RPMI7951 (cell line): ENCODE measurements around the gene DNAAF9. TPM values are rescaled to one million over a fixed set of nuclear protein-coding genes. Genes with fewer than 3 reads are reported as not detected.

Source experiments
- DNase-seq: peaks from one replicate; pipeline ENCODE4 v3.0.0-alpha.2; 2012; ENCODE audit warnings: low read depth
- total RNA-seq: library from RNA; depleted of rRNA; stranded (reverse); fragments of >200 nt; shearing (Covaris generic); gene quantifications from 2 replicates; pipeline ENCODE4 v1.2.3, GENCODE V29; 2014

DNAAF9 gene
- total RNA-seq, 1 experiment from 2014 or later: 11.5 TPM

DNA sequence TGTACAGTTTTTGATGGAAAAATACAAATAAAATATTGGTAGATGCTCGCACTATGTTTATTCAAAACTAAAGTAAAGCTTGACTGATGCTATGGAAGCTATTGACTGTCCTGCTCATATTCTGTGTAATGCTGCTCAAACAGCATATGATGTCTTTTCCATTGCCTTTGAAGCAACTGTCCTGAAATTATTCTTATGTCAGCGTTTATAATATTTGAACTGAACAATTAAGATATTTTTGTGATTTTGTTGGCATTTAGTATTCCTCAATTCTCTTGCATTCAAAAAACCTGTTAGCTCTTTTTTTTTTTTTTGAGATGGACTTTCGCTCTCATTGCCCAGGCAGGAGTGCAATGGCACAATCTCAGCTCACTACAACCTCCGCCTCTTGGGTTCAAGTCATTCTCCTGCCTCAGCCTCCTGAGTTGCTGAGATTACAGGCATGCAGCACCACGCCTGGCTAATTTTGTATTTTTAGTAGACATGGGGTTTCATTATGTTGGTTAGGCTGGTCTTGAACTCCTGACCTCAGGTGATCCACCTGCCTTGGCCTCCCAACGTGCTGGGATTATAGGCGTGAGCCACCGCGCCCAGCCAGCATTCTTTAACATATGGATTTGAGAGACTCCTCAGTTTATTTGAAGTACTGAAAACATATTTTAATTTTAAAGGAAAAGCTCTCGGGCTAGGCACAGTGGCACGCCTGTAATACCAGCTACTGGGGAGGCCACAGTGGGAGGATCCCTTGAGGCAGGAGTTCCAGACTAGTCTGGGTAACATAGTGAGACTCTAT is 5.3 kb upstream of the DNAAF9 start:
- no peak for DNase-seq

GRCh38 chr20:3410464-3410863 is 3.0 kb upstream of the DNAAF9 start:
- no peak for DNase-seq

GRCh38 chr20:3409417-3409816 is 1.9 kb upstream of the DNAAF9 start:
- DNase-seq: no peak

DNA sequence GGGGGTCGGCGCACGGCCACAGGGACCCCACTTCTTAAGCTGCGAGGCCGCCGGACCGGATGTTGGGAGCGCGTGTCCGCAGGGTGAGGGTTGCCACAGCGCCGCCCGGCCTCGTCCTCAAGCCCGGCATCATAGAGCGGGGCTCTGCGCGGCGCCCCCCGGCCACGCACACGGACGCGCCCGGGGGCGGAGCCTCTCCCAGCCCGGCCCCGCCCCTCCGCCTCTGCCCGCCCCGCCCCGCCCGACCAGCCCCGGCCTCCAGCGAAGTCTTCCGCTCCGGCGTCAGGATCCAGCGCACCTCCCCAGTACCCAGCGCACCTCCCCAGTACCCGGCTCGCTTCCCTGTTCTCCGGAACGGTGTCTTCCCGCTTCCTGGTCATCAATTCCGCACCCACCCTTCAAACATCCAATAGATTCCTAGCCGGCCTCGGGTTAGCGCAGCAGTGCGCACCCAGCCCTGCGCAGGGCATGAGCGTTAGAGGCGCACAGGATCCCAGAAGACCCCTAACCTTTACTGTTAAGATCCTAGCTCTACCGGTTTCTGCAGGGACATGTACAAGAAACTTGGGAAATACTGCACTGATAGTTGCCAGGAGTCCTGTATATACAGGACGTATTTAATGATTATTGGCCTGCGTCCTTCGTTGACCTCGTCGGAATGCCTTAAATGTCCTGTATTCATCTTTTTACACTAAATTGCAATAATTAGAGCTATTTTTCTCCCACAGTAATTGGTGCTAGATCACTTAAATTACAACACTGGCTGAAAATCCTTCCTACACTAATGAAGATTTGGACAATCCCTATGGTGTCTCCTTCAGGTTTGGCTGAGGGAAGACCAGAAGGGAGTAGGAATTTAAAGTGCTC is 535 bp upstream of the DNAAF9 start:
- DNase-seq: peak; percentile 85

GRCh38 chr20:3406481-3407039 is 909 bp downstream of the DNAAF9 start:
- DNase-seq: peak; percentile 11

- DNase-seq: no peak
Observed at GRCh38 chr20:3405696-3406358, 1.6 kb downstream of the DNAAF9 start.

- DNase-seq: no peak
Observed at GRCh38 chr20:3405139-3405538, 2.3 kb downstream of the DNAAF9 start.

DNA sequence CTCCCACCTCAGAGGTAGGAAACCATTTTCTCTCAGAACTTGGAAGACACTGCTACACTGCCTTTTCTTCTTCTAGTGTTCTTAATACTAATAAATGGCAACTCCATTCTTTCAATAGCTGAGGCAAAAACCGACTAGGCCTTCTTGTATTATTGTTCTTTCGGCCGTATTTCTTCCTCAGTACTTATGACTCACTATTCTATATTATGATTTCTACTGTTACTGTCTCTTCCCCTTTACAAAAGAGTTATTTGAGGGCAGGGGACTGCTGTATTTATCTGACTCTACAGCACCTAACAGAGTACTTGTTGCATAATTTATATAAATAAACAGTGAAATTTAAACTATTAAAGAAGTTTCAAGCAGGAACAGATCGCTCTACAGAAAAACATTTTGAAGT is 3.1 kb downstream of the DNAAF9 start:
- DNase-seq: no peak

GRCh38 chr20:3403741-3404140 is 3.7 kb downstream of the DNAAF9 start:
- no peak for DNase-seq

- no peak for DNase-seq
Observed at GRCh38 chr20:3402453-3402852, 5.0 kb downstream of the DNAAF9 start.

- DNase-seq: no peak
Observed at GRCh38 chr20:3400260-3401155, 7.0 kb downstream of the DNAAF9 start.

GRCh38 chr20:3398681-3399252 is 8.7 kb downstream of the DNAAF9 start:
- no peak for DNase-seq

GRCh38 chr20:3396492-3396891 is 11.0 kb downstream of the DNAAF9 start:
- DNase-seq: no peak

GRCh38 chr20:3392756-3393155 is 14.7 kb downstream of the DNAAF9 start:
- DNase-seq: no peak

DNA sequence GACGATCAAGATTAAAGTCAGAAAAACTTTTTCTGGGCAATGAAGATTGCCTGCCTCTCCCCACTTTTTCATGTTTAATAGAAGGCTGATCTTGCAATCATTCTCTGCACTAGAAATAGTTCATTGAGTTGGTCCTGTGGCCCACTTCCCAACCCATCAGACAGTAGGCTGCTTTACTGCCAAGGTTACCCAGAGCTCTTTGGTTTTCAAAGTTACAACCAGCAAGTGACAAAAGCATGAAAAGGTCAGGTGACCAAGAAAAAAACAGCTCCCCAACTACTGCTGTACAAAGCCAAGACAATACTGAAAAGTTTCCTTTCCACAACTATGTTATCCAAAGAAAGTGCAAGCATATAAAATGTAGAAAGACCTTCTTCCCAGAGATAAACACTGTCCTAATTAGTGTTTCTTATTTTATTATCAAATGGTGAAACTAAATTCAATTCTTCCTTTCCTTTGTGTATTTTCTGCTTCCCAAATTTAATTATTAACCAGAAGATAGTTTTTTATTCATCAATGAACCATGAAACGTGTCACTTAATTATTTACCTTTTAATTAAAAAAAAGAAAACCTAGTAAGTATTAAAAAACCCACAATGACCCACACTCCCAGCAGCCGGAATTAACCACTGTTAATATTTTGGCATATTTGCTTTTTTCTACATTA is 16.6 kb downstream of the DNAAF9 start:
- no peak for DNase-seq

GRCh38 chr20:3383878-3384495 is 23.5 kb downstream of the DNAAF9 start:
- DNase-seq: no peak

- DNase-seq: peak; percentile 14
Observed at GRCh38 chr20:3382836-3383235, 24.6 kb downstream of the DNAAF9 start.

DNA sequence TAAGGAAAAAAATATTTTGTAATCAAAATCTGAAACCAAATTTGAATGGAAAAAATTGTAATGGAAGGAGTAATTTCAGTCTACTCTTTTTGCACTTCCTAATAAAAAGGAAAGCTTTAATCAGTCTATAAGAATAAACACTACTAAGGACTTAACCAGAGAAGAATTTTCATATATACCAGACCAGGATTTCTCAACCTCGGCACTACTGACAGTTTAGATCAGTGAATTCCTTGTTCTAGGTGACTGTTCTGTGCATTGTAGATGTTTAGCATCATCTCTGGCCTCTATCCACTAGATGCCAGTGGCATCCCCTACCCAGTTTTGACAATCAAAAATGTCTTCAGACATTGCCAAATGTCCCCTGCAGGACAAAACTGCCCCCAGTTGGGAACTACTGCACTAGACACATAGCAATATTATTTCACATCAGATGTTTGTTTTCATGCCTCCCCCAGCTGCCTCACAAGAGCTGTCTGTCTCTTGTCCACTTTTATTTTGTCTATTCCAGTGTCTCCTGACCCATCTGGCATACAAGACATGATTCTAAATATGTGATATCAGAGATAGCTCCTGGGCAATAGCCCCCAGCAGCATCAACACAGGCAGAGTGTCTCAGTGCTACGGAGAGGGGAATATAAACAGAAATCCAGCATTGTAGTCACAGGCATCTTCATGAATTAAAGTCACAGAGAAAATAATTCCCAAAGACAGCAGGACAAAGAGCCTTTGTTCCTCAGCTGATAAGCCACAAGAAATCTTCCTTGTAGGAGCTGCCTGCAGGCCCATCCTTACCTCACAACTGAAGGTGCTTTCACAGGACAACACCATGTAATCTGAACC is 27.0 kb downstream of the DNAAF9 start:
- peak; percentile 9 for DNase-seq

- DNase-seq: no peak
Observed at GRCh38 chr20:3378138-3378537, 29.3 kb downstream of the DNAAF9 start.
